ENCODE data around the gene TNIK. TPM values are rescaled to one million over a fixed set of nuclear protein-coding genes. Genes with fewer than 3 reads are reported as not detected.
A peak's percentile ranks its signal among the peaks of the same experiment; 100 is the strongest.

Gene TNIK
- total RNA-seq, 1 experiment from 2014 or later, result 0.69 TPM

- peaks cover 8% of the 10 kb centered on the region for H3K4me1 ChIP-seq (ENCODE audit: insufficient read depth, low read length, poor library complexity, severe bottlenecking)
- H3K36me3 ChIP-seq (ENCODE audit: insufficient read depth, low read length, poor library complexity, severe bottlenecking), result no peaks in the 10 kb centered on the region
- no peaks in the 10 kb centered on the region for H3K9me3 ChIP-seq (ENCODE audit: low read depth, low read length, poor library complexity, severe bottlenecking)
- TF ChIP-seq CTCF (conservative IDR thresholded peaks at IDR 0.05; ENCODE audit: low read depth, low read length), result no peak
- TF ChIP-seq EZH2 (IDR thresholded peaks at IDR 0.05; ENCODE audit: borderline replicate concordance, low read depth, low read length, poor library complexity, severe bottlenecking), result no peak
- DNase-seq (ENCODE audit: low spot score), result no peak
- CTCF ChIA-PET, result no interaction called here
- no peak overlapping the region for H3K4me3 ChIP-seq (ENCODE audit: low read depth, low read length, poor library complexity, severe bottlenecking)
- H3K27me3 ChIP-seq (replicated peaks; ENCODE audit: insufficient read depth, low read depth, low read length, poor library complexity), result no peaks in the 10 kb centered on the region
- POLR2A ChIA-PET (ENCODE audit: low non-redundant PET), result no interaction called here
- intact Hi-C loops (cut with micrococcal nuclease; ENCODE audit: unreplicated experiment), result no loop called here
- no TSS peak for BruUV-seq (replicated peaks)
- no peak overlapping the region for H3K27ac ChIP-seq (ENCODE audit: low read depth, low read length, poor library complexity, severe bottlenecking)
These were observed 173.5 kb downstream of the TNIK start for GRCh38 chr3:171286580-171287249.

GRCh38 chr3:171285287-171285686 is 174.9 kb downstream of the TNIK start:
- Histone ChIP-seq H3K36me3 (ENCODE audit: insufficient read depth, low read length, poor library complexity, severe bottlenecking) (no peaks in the 10 kb centered on the region), H3K4me1 (ENCODE audit: insufficient read depth, low read length, poor library complexity, severe bottlenecking) (peaks cover 8% of the 10 kb centered on the region), H3K9me3 (ENCODE audit: low read depth, low read length, poor library complexity, severe bottlenecking) (no peaks in the 10 kb centered on the region), H3K27me3 (replicated peaks; ENCODE audit: insufficient read depth, low read depth, low read length, poor library complexity) (no peaks in the 10 kb centered on the region), H3K27ac (ENCODE audit: low read depth, low read length, poor library complexity, severe bottlenecking) (no peak overlapping the region), H3K4me3 (ENCODE audit: low read depth, low read length, poor library complexity, severe bottlenecking) (no peak overlapping the region)
- intact Hi-C loops (cut with micrococcal nuclease; ENCODE audit: unreplicated experiment), result no loop called here
- no peak for DNase-seq (ENCODE audit: low spot score)
- CTCF ChIA-PET, result no interaction called here
- no peak for TF ChIP-seq EZH2 (IDR thresholded peaks at IDR 0.05; ENCODE audit: borderline replicate concordance, low read depth, low read length, poor library complexity, severe bottlenecking)
- no peak for TF ChIP-seq CTCF (conservative IDR thresholded peaks at IDR 0.05; ENCODE audit: low read depth, low read length)
- BruUV-seq (replicated peaks), result no TSS peak
- POLR2A ChIA-PET (ENCODE audit: low non-redundant PET), result no interaction called here

- intact Hi-C loops (cut with micrococcal nuclease; ENCODE audit: unreplicated experiment), result no loop called here
- DNase-seq (ENCODE audit: low spot score), result peak; percentile 23
- H3K9me3 ChIP-seq (ENCODE audit: low read depth, low read length, poor library complexity, severe bottlenecking), result no peaks in the 10 kb centered on the region
- H3K4me3 ChIP-seq (ENCODE audit: low read depth, low read length, poor library complexity, severe bottlenecking), result no peak overlapping the region
- ChIA-PET POLR2A (ENCODE audit: low non-redundant PET) (no interaction called here), CTCF (no interaction called here)
- BruUV-seq (replicated peaks), result no TSS peak
- H3K27me3 ChIP-seq (replicated peaks; ENCODE audit: insufficient read depth, low read depth, low read length, poor library complexity), result no peaks in the 10 kb centered on the region
- H3K4me1 ChIP-seq (ENCODE audit: insufficient read depth, low read length, poor library complexity, severe bottlenecking), result peaks cover 8% of the 10 kb centered on the region
- H3K36me3 ChIP-seq (ENCODE audit: insufficient read depth, low read length, poor library complexity, severe bottlenecking), result no peaks in the 10 kb centered on the region
- no peak overlapping the region for H3K27ac ChIP-seq (ENCODE audit: low read depth, low read length, poor library complexity, severe bottlenecking)
- TF ChIP-seq CTCF (conservative IDR thresholded peaks at IDR 0.05; ENCODE audit: low read depth, low read length), result no peak
- no peak for TF ChIP-seq EZH2 (IDR thresholded peaks at IDR 0.05; ENCODE audit: borderline replicate concordance, low read depth, low read length, poor library complexity, severe bottlenecking)
These were observed 175.7 kb downstream of the TNIK start for GRCh38 chr3:171284308-171285075.

Measured in A673 (cell line).